GM20431 (cell line): ENCODE results near the gene MEF2A.

Experiments used
- in situ Hi-C: fragments of 300-500 bp; cut with MseI, MboI; formaldehyde crosslinking; loops from one replicate; pipeline ENCODE4 v1.15.0; 2020; ENCODE audit warnings: low sequenced_read_pairs; ENCODE audit not compliant: unreplicated experiment

The MEF2A gene

GRCh38 chr15:99598296-99598695 lies 32.5 kb downstream of the MEF2A start:
- in situ Hi-C loops: no loop called here

- in situ Hi-C loops: no loop called here
These were observed 38.0 kb downstream of the MEF2A start for GRCh38 chr15:99603828-99604227.

GRCh38 chr15:99604865-99605264 lies 39.1 kb downstream of the MEF2A start:
- in situ Hi-C loops: no loop called here

GRCh38 chr15:99605490-99605931 lies 39.7 kb downstream of the MEF2A start:
- in situ Hi-C loops: no loop called here

- in situ Hi-C loops: no loop called here
These were observed 40.2 kb downstream of the MEF2A start for GRCh38 chr15:99605990-99606389.

GRCh38 chr15:99606646-99607045 lies 40.9 kb downstream of the MEF2A start:
- in situ Hi-C loops: no loop called here

- in situ Hi-C loops: no loop called here
These were observed 47.7 kb downstream of the MEF2A start for GRCh38 chr15:99613481-99613880.

GRCh38 chr15:99613887-99614647 lies 48.3 kb downstream of the MEF2A start:
- in situ Hi-C loops: no loop called here

GRCh38 chr15:99614749-99615288 lies 49.0 kb downstream of the MEF2A start:
- in situ Hi-C loops: no loop called here

GRCh38 chr15:99615460-99615859 lies 49.7 kb downstream of the MEF2A start:
- in situ Hi-C loops: no loop called here

GRCh38 chr15:99616129-99616528 lies 50.3 kb downstream of the MEF2A start:
- in situ Hi-C loops: no loop called here

GRCh38 chr15:99616773-99617342 lies 51.1 kb downstream of the MEF2A start:
- in situ Hi-C loops: no loop called here

- in situ Hi-C loops: no loop called here
These were observed 53.2 kb downstream of the MEF2A start for GRCh38 chr15:99618941-99619411.

- in situ Hi-C loops: no loop called here
These were observed 53.9 kb downstream of the MEF2A start for GRCh38 chr15:99619712-99620111.

- in situ Hi-C loops: no loop called here
These were observed 54.4 kb downstream of the MEF2A start for GRCh38 chr15:99620178-99620577.

GRCh38 chr15:99621767-99622166 lies 56.0 kb downstream of the MEF2A start:
- in situ Hi-C loops: no loop called here

- in situ Hi-C loops: no loop called here
These were observed 62.7 kb downstream of the MEF2A start for GRCh38 chr15:99628374-99629001.

GRCh38 chr15:99630607-99631131 lies 64.9 kb downstream of the MEF2A start:
- in situ Hi-C loops: no loop called here

GRCh38 chr15:99631255-99631654 lies 65.5 kb downstream of the MEF2A start:
- in situ Hi-C loops: no loop called here

- in situ Hi-C loops: no loop called here
These were observed 66.7 kb downstream of the MEF2A start for GRCh38 chr15:99632521-99632920.

- in situ Hi-C loops: no loop called here
These were observed 67.9 kb downstream of the MEF2A start for GRCh38 chr15:99633655-99634054.
